HFFc6 (cell line): ENCODE measurements around the gene DHX32. TPM values are rescaled to one million over a fixed set of nuclear protein-coding genes. Genes with fewer than 3 reads are reported as not detected.

Experiments used
- DNase-seq: peaks from one replicate; pipeline ENCODE4 v3.0.0-alpha.2; 2018
- H3K27ac Mint-ChIP-seq: 2 replicates; pipeline ENCODE4 v1.8.0; 2020; ENCODE audit warnings: mild to moderate bottlenecking, mixed read lengths
- H3K27me3 Mint-ChIP-seq: 2 replicates; pipeline ENCODE4 v1.8.0; 2021; ENCODE audit warnings: mild to moderate bottlenecking, moderate library complexity, mixed read lengths; ENCODE audit not compliant: insufficient read depth
- H3K36me3 Mint-ChIP-seq: 2 replicates; pipeline ENCODE4 v1.8.0; 2021; ENCODE audit warnings: low read depth, mixed read lengths
- H3K4me1 Mint-ChIP-seq: 2 replicates; pipeline ENCODE4 v1.8.0; 2020; ENCODE audit warnings: low read depth, mixed read lengths
- H3K4me3 Mint-ChIP-seq: 2 replicates; pipeline ENCODE4 v1.8.0; 2020; ENCODE audit warnings: mild to moderate bottlenecking, moderate library complexity, mixed read lengths
- H3K9me3 Mint-ChIP-seq: 2 replicates; pipeline ENCODE4 v1.8.0; 2020; ENCODE audit warnings: mild to moderate bottlenecking, mixed read lengths
- total RNA-seq, 6 experiments: library from RNA; stranded (reverse); fragmentation: NEBNext Ultra II Directional; extraction: Animal tissue kit (Norgen Biotek cat#: 25700); gene quantifications; 2 replicates in 1 of 6; 3 replicates in 5 of 6; pipeline ENCODE4 v1.2.3, GENCODE V29; 2021
- TF ChIP-seq, protein P1 (sequence below): fragments of 200-600 bp; sonication (generic); IDR thresholded peaks from 2 replicates; pipeline ENCODE4 v1.5.0; 2021; ENCODE audit warnings: antibody characterized with exemption, mild to moderate bottlenecking

Gene DHX32
- total RNA-seq, 6 experiments from 2014 or later, result 18.6 to 22.4 (median 20.8) TPM

DNA sequence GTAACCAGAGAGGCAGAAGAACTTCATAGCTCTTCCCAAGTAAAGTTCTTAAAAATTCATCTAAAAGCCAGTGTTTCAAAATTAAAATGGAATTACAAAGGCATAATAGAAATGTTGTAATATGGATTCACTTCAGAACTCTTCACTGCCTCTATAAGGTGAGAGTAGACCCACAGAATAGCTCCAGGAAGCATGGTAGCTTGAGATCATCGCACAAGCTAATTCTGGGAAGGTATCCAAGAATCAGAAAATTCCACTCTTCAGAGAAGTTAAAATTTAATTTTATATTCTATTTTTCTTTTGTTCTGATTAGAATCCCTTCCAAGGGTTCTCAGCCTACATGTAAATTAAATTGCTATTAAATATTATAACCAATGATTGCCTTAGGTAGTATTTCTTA, 1.5 kb upstream of the DHX32 start:
- Mint-ChIP-seq H3K9me3 (no peaks in the 10 kb centered on the region), H3K27ac (no peak overlapping the region), H3K27me3 (no peaks in the 10 kb centered on the region; the same call in 1 of the 2 replicates), H3K4me3 (no peak overlapping the region), H3K4me1 (peaks cover 28% of the 10 kb centered on the region), H3K36me3 (peaks cover 5% of the 10 kb centered on the region; the same call in 1 of the 2 replicates)
- DNase-seq, result no peak
- TF ChIP-seq, protein P1, sequence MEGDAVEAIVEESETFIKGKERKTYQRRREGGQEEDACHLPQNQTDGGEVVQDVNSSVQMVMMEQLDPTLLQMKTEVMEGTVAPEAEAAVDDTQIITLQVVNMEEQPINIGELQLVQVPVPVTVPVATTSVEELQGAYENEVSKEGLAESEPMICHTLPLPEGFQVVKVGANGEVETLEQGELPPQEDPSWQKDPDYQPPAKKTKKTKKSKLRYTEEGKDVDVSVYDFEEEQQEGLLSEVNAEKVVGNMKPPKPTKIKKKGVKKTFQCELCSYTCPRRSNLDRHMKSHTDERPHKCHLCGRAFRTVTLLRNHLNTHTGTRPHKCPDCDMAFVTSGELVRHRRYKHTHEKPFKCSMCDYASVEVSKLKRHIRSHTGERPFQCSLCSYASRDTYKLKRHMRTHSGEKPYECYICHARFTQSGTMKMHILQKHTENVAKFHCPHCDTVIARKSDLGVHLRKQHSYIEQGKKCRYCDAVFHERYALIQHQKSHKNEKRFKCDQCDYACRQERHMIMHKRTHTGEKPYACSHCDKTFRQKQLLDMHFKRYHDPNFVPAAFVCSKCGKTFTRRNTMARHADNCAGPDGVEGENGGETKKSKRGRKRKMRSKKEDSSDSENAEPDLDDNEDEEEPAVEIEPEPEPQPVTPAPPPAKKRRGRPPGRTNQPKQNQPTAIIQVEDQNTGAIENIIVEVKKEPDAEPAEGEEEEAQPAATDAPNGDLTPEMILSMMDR, result no peak

DNA sequence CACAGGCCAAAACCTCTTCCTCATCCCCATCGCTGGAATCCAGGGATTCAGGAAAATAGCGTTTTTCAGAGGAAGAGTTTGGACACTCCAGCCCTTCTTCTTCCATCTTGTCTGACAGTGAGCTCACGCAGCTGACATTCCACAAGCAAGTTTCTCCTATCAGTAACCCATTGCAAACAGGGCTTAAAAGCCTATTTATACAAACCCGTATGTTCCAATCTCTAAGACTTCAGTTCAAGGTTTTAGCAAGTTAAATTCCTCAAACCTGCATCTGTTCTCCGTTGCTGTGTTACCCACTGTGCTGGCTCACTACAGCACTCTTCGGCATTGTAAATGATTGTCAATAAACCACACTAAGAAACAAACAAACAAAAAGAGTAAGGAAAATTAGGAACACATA, 373 bp downstream of the DHX32 start:
- H3K4me1 Mint-ChIP-seq, result peaks cover 28% of the 10 kb centered on the region
- peaks cover 17% of the 10 kb centered on the region for H3K36me3 Mint-ChIP-seq
- H3K4me3 Mint-ChIP-seq, result no peak overlapping the region
- TF ChIP-seq, protein P1, result no peak
- H3K9me3 Mint-ChIP-seq, result peaks cover 9% of the 10 kb centered on the region
- no peak for DNase-seq
- no peaks in the 10 kb centered on the region; the same call in 1 of the 2 replicates for H3K27me3 Mint-ChIP-seq
- no peak overlapping the region for H3K27ac Mint-ChIP-seq

- peak overlapping the region; percentile 77 for H3K27ac Mint-ChIP-seq
- peaks cover 31% of the 10 kb centered on the region for H3K36me3 Mint-ChIP-seq
- H3K27me3 Mint-ChIP-seq, result no peaks in the 10 kb centered on the region; the same call in 1 of the 2 replicates
- H3K9me3 Mint-ChIP-seq, result peaks cover 14% of the 10 kb centered on the region
- H3K4me1 Mint-ChIP-seq, result peaks cover 28% of the 10 kb centered on the region
- H3K4me3 Mint-ChIP-seq, result peak overlapping the region; percentile 30; the same call in 1 of the 2 replicates
- TF ChIP-seq, protein P1, result no peak
- DNase-seq, result peak; percentile 89
Measured at GRCh38 chr10:125878957-125879835, 1.9 kb downstream of the DHX32 start.

GRCh38 chr10:125871338-125871737, 9.8 kb downstream of the DHX32 start:
- TF ChIP-seq, protein P1, result no peak
- H3K4me3 Mint-ChIP-seq, result no peak overlapping the region
- peaks cover 24% of the 10 kb centered on the region for H3K36me3 Mint-ChIP-seq
- no peak for DNase-seq
- peaks cover 11% of the 10 kb centered on the region for H3K9me3 Mint-ChIP-seq
- peaks cover 8% of the 10 kb centered on the region; the same call in 1 of the 2 replicates for H3K4me1 Mint-ChIP-seq
- no peak overlapping the region for H3K27ac Mint-ChIP-seq
- H3K27me3 Mint-ChIP-seq, result peaks cover 2% of the 10 kb centered on the region; the same call in 1 of the 2 replicates

DNA sequence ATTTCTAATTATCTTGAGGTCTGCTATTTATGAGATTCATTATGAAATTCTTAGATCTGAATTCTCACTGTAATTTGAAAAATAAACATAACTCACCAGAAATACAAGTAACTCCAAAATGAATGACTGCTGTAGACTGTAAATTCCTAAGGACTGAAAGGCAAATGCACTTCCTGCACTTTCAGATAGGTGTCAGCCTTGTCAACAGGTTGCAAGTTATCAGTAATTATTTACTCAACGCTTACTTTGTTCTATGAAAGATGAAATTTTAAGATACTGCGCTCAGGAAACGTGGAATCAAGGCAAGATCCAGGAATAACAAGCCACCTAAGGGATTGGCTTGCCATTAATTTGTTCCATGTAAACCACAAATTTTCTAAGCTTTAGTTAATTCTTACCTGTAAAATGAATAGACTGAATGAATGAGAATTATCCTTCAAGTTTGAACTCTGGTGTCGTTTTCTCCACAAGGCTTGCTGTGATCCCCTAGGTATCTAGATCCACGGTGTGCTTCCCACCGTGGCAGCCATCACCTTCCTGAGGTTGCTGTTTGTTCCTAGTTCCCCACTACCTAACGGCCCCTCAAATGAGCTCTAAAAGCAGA, 12.6 kb downstream of the DHX32 start:
- no peaks in the 10 kb centered on the region for H3K9me3 Mint-ChIP-seq
- H3K36me3 Mint-ChIP-seq, result peaks cover 9% of the 10 kb centered on the region; the same call in 1 of the 2 replicates
- TF ChIP-seq, protein P1, result peak; percentile 89
- H3K27me3 Mint-ChIP-seq, result peaks cover 2% of the 10 kb centered on the region; the same call in 1 of the 2 replicates
- H3K4me3 Mint-ChIP-seq, result no peak overlapping the region
- H3K4me1 Mint-ChIP-seq, result peaks cover 8% of the 10 kb centered on the region; the same call in 1 of the 2 replicates
- DNase-seq, result peak; percentile 39
- no peak overlapping the region for H3K27ac Mint-ChIP-seq
